Measurements from ENCODE around the gene DAB1. TPM values are rescaled to one million over a fixed set of nuclear protein-coding genes. Genes with fewer than 3 reads are reported as not detected.

Gene DAB1
- total and polyA plus RNA-seq, 10 of the 15 experiments (the other 5 are each of a cell fraction or from before 2014, with no cell fraction given): 0.02 to 0.10 (median 0.03) TPM; not detected in 5

- TF ChIP-seq NRF1 (conservative IDR thresholded peaks at IDR 0.05; ENCODE audit: low read depth, low read length) (no peak), MEF2B (IDR thresholded peaks at IDR 0.05; ENCODE audit: partially characterized antibody, poor library complexity, severe bottlenecking) (peak; percentile 35), SREBF2 (IDR thresholded peaks at IDR 0.05; ENCODE audit: low read length) (no peak), IKZF1 (conservative IDR thresholded peaks at IDR 0.05) (peak; percentile 70), ZNF274 (IDR thresholded peaks at IDR 0.05; ENCODE audit: insufficient read depth, insufficient read length) (no peak), STAT1 (conservative IDR thresholded peaks at IDR 0.05) (no peak), EGR1 (IDR thresholded peaks at IDR 0.05; ENCODE audit: borderline replicate concordance in 1 of 2, low read depth in 2 of 2, low read length in 2 of 2) (no peak), BCL11A (IDR thresholded peaks at IDR 0.05; ENCODE audit: low read depth, low read length) (no peak), ZSCAN29 (IDR thresholded peaks at IDR 0.05) (no peak), BMI1 (IDR thresholded peaks at IDR 0.05; ENCODE audit: borderline replicate concordance) (peak; percentile 71; the same call in 1 of the 2 replicates), NR2C2 (IDR thresholded peaks at IDR 0.05; ENCODE audit: borderline replicate concordance, control insufficient read depth, insufficient read length, low read depth) (no peak), ASH2L (IDR thresholded peaks at IDR 0.05; ENCODE audit: borderline replicate concordance, low read depth) (no peak), EED (IDR thresholded peaks at IDR 0.05; ENCODE audit: low read depth) (no peak), GABPA (IDR thresholded peaks at IDR 0.05; ENCODE audit: low read depth) (no peak), NR2C1 (IDR thresholded peaks at IDR 0.05) (no peak), RBBP5 (conservative IDR thresholded peaks at IDR 0.05) (no peak)
- TF ChIP-seq, protein P1, sequence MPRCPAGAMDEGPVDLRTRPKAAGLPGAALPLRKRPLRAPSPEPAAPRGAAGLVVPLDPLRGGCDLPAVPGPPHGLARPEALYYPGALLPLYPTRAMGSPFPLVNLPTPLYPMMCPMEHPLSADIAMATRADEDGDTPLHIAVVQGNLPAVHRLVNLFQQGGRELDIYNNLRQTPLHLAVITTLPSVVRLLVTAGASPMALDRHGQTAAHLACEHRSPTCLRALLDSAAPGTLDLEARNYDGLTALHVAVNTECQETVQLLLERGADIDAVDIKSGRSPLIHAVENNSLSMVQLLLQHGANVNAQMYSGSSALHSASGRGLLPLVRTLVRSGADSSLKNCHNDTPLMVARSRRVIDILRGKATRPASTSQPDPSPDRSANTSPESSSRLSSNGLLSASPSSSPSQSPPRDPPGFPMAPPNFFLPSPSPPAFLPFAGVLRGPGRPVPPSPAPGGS (IDR thresholded peaks at IDR 0.05; ENCODE audit: borderline replicate concordance, insufficient read depth, low read depth, low read length, poor library complexity, severe bottlenecking): no peak
- TF ChIP-seq, protein P2, sequence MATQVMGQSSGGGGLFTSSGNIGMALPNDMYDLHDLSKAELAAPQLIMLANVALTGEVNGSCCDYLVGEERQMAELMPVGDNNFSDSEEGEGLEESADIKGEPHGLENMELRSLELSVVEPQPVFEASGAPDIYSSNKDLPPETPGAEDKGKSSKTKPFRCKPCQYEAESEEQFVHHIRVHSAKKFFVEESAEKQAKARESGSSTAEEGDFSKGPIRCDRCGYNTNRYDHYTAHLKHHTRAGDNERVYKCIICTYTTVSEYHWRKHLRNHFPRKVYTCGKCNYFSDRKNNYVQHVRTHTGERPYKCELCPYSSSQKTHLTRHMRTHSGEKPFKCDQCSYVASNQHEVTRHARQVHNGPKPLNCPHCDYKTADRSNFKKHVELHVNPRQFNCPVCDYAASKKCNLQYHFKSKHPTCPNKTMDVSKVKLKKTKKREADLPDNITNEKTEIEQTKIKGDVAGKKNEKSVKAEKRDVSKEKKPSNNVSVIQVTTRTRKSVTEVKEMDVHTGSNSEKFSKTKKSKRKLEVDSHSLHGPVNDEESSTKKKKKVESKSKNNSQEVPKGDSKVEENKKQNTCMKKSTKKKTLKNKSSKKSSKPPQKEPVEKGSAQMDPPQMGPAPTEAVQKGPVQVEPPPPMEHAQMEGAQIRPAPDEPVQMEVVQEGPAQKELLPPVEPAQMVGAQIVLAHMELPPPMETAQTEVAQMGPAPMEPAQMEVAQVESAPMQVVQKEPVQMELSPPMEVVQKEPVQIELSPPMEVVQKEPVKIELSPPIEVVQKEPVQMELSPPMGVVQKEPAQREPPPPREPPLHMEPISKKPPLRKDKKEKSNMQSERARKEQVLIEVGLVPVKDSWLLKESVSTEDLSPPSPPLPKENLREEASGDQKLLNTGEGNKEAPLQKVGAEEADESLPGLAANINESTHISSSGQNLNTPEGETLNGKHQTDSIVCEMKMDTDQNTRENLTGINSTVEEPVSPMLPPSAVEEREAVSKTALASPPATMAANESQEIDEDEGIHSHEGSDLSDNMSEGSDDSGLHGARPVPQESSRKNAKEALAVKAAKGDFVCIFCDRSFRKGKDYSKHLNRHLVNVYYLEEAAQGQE (IDR thresholded peaks at IDR 0.05; ENCODE audit: low read depth, low read length): no peak
- TF ChIP-seq, protein P3, sequence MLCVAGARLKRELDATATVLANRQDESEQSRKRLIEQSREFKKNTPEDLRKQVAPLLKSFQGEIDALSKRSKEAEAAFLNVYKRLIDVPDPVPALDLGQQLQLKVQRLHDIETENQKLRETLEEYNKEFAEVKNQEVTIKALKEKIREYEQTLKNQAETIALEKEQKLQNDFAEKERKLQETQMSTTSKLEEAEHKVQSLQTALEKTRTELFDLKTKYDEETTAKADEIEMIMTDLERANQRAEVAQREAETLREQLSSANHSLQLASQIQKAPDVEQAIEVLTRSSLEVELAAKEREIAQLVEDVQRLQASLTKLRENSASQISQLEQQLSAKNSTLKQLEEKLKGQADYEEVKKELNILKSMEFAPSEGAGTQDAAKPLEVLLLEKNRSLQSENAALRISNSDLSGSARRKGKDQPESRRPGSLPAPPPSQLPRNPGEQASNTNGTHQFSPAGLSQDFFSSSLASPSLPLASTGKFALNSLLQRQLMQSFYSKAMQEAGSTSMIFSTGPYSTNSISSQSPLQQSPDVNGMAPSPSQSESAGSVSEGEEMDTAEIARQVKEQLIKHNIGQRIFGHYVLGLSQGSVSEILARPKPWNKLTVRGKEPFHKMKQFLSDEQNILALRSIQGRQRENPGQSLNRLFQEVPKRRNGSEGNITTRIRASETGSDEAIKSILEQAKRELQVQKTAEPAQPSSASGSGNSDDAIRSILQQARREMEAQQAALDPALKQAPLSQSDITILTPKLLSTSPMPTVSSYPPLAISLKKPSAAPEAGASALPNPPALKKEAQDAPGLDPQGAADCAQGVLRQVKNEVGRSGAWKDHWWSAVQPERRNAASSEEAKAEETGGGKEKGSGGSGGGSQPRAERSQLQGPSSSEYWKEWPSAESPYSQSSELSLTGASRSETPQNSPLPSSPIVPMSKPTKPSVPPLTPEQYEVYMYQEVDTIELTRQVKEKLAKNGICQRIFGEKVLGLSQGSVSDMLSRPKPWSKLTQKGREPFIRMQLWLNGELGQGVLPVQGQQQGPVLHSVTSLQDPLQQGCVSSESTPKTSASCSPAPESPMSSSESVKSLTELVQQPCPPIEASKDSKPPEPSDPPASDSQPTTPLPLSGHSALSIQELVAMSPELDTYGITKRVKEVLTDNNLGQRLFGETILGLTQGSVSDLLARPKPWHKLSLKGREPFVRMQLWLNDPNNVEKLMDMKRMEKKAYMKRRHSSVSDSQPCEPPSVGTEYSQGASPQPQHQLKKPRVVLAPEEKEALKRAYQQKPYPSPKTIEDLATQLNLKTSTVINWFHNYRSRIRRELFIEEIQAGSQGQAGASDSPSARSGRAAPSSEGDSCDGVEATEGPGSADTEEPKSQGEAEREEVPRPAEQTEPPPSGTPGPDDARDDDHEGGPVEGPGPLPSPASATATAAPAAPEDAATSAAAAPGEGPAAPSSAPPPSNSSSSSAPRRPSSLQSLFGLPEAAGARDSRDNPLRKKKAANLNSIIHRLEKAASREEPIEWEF (IDR thresholded peaks at IDR 0.05; ENCODE audit: insufficient replicate concordance, low read depth, low read length): no peak
- TF ChIP-seq, protein P4, sequence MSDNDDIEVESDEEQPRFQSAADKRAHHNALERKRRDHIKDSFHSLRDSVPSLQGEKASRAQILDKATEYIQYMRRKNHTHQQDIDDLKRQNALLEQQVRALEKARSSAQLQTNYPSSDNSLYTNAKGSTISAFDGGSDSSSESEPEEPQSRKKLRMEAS (IDR thresholded peaks at IDR 0.05; ENCODE audit: low read depth, low read length): no peak
Observed at GRCh38 chr1:57137980-57138379, 285.9 kb downstream of the DAB1 start (continued).
